Measurements from ENCODE around the gene EPSTI1.

EPSTI1 gene

DNA sequence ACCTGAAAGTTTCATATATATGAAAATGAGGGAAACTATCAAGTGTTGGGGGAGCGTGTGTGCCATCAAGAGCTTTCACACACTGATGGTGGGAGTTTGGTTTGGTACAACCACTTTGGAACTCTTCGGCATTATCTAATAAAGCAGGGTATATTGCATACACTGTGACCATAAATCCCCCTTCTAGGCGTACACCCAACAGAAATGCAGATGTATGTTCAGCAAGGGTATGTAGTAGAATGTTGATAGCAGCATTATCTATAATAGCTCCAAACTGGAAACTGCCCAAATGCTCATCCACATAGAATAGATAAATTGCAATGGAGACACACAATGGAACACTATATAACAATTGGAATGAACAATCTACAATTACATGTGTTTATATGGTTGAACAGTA, 139.9 kb downstream of the EPSTI1 start:
- Mint-ChIP-seq H3K4me1 (no peaks in the 10 kb centered on the region), H3K27ac (no peak overlapping the region), H3K27me3 (peaks cover 4% of the 10 kb centered on the region), H3K36me3 (peaks cover 2% of the 10 kb centered on the region), H3K9me3 (peaks cover 1% of the 10 kb centered on the region), H3K4me3 (no peak overlapping the region)
- no peak for ATAC-seq (ENCODE audit: low read depth)
- DNase-seq (ENCODE audit: low spot score in 2 of 2) = no peak

DNA sequence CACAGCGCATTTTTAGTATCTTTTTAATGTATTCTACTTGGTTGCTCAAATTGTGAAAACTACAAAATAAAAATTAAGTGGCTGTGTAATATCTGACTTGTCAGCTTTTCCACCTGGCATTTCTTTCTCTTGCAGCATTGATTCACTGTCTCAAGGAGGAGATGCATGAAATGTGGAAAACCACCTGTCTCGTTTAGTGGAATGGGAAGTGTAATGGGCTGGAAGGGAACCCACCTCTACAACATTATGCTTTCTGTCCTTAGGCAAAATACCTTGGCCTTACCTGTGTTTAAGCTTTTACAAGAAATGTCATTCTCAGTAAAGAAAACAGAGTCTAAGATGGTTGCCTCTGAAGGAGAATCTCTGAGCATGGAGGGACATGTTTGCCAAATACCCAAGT, 142.8 kb downstream of the EPSTI1 start:
- DNase-seq (ENCODE audit: low spot score in 2 of 2) (no peak), ATAC-seq (ENCODE audit: low read depth) (no peak)
- Mint-ChIP-seq H3K27me3 (peaks cover 1% of the 10 kb centered on the region), H3K9me3 (peaks cover 1% of the 10 kb centered on the region), H3K4me1 (no peaks in the 10 kb centered on the region), H3K27ac (no peak overlapping the region), H3K4me3 (no peak overlapping the region), H3K36me3 (peaks cover 2% of the 10 kb centered on the region)

DNA sequence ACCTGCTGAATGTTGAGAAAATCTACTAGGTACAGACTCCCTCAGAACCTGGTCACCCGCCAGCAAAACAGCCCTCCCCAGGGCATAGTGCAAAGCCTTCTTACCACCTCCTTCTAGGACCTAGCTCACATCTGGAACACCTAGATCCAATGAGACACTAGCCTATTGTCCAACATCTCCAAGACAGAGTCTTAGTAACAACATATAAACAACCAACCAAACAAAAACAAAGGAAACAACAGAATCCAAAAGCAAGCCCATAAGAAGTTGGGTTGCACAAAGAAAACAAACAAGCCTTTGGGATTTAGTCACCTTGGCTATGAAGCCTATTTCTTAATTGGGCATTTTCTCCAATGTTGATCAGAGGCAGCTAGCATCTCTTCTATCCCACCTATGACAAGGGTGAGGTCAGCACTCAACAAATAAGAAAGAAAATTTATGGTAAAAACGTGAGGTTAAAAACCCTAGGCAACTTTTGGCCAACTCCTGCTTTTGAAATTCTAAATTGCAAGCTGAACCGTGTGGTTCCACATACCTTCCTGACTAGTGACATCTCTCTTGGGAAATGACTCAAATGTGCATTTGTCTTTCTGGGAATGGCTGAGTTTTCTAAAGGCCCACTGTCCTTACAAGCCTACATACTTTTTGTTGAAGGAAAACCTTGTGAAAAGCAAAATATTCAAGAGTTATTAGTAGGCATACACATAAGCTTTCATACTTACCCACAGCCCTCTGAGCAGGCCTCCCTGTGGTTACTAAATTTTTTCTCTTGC, 144.0 kb downstream of the EPSTI1 start:
- H3K27ac Mint-ChIP-seq = no peak overlapping the region
- peaks cover 2% of the 10 kb centered on the region for H3K36me3 Mint-ChIP-seq
- DNase-seq (ENCODE audit: low spot score in 2 of 2) (no peak), ATAC-seq (ENCODE audit: low read depth) (no peak)
- peaks cover 1% of the 10 kb centered on the region for H3K9me3 Mint-ChIP-seq
- H3K27me3 Mint-ChIP-seq = peaks cover 1% of the 10 kb centered on the region
- H3K4me3 Mint-ChIP-seq = no peak overlapping the region
- H3K4me1 Mint-ChIP-seq = no peaks in the 10 kb centered on the region

GRCh38 chr13:42836930-42837690, 154.9 kb downstream of the EPSTI1 start:
- Mint-ChIP-seq H3K4me1 (peaks cover 3% of the 10 kb centered on the region), H3K36me3 (no peaks in the 10 kb centered on the region), H3K27me3 (peaks cover 2% of the 10 kb centered on the region), H3K27ac (no peak overlapping the region), H3K9me3 (no peaks in the 10 kb centered on the region), H3K4me3 (no peak overlapping the region)
- no peak for ATAC-seq (ENCODE audit: low read depth)
- DNase-seq (ENCODE audit: low spot score in 2 of 2) = no peak

Data from memory B cell (primary cell).